DMS53 treated with DMSO at 0.1 percent for 48 hours (cell line): ENCODE measurements around the gene AGA.
A peak's percentile ranks its signal among the peaks of the same experiment; 100 is the strongest.

ENCODE experiments used
- DNase-seq: peaks from one replicate; lab custom pipeline; 2025; ENCODE audit not compliant: unreplicated experiment; lab: John Stamatoyannopoulos, UW

The AGA gene

DNA sequence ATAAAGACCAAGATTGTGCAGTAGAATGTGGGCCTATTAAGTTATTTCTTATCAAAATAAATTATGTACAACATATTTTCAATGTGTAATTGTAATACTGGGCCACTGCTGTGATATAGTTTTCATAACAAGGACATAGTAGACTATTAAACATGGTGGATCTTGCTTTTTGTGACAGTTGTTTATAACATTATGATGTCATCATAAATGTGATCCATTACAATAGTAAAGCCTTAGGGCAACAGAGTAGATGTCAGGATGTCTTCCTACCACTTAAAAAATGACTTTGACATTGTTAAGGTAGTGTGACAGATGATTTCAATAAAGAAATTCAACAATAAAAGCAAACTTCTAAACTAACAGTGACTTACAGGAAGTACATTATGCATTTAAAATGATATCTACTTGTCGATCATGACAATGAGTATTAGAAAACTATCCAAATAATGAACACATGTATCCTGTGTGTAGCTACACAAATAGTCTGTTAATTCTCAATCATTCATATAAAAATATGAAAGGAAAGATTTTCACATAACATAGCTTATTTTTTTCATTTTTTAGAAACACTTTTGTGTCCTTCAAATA lies 5.3 kb upstream of the AGA start:
- no peak for DNase-seq

GRCh38 chr4:177446586-177446985 lies 4.3 kb upstream of the AGA start:
- no peak for DNase-seq

GRCh38 chr4:177444911-177445736 lies 2.9 kb upstream of the AGA start:
- no peak for DNase-seq

DNA sequence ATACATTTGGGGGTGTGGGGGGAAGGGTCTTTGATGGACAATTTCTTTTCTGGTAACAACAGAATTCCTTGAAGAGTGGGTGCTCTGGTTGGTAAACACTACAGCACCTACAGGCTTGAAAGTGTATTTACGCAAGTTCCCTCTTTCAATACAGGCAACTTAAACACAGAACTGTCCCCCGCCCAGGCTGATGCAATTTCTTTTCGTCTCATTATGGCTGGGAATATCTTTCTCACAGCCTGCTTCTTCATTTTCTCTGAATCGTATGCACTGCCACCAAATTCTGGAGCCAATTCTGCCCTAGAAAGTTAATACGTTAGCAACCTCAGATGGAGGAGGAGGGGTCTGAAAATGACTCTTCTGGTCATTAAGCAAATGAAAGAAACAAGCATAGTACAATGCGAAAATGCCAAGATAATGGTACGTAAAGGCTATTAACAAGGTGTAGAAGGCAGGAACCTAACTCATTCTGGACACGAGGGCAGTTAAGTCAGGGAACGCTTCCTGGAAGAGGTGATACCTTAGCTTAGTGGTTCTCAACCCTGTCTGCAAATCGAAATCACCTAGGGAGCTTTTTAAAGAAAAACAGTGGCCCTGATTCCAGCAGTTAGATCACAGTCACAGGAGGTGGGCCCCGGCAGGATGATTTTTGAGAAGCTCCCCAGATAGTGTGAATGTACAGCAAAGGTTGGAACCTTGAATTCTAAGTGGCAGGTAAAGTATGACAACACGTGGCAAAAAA lies 1.0 kb downstream of the AGA start:
- no peak for DNase-seq

- DNase-seq: no peak
Measured at GRCh38 chr4:177436456-177436855, 5.8 kb downstream of the AGA start.

- DNase-seq: no peak
Measured at GRCh38 chr4:177434667-177435066, 7.6 kb downstream of the AGA start.

DNA sequence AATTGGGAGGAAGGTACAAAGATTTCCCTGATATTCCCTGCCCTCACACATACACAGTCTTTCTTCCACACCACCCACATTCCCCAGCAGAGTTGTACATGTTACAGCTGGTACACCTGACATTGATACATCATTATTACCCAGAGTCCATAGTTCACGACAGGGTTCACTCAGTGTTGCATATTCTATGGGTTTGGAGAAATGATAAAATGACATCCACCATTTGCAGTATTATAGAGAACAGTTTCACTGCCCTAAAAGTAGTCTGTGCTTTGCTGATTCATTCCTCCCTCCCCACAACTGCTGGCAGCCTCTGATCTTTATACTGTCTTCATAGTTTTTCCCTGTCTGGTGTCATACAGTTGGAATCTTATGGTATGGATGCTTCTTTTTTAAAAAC lies 15.0 kb downstream of the AGA start:
- no peak for DNase-seq

- no peak for DNase-seq
Measured at GRCh38 chr4:177419434-177419833, 22.8 kb downstream of the AGA start.

DNA sequence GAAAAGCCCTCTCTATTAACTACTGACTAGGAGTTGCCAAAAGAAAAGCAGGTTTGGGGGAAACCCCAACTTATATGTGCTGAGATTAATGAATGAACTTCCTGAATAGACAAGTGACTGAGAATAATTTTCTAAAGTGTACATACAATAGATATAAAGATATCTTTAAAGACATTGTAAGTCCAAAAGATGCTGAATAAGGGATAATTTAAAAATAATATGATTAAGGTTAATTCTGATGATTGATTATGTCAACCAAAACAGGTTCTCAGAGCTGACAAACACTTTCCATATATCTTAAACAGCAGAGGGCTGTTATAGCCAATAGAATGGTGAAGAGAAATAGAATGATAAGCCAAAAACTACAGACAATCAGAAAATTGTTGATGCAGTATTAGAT lies 28.6 kb downstream of the AGA start:
- DNase-seq: no peak

GRCh38 chr4:177413076-177413475 lies 29.2 kb downstream of the AGA start:
- DNase-seq: no peak

DNA sequence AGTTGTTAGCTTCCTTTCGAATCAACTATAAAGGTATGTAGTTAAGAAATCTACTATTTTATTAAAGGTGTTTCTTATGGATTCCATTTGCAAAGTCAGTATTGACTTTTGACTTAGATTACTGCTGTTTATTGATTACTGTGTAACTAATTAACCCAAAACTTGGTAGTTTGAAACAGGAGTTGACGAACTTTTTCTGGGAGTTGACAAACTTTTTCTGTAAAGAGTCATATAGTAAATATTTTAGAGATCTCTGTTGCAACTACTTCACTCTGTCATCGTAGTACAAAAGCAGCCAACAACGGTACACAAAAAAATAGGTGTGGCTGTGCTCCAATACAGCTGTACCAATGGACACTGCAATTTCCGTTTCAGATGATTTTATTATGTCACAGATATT lies 30.2 kb downstream of the AGA start:
- DNase-seq: no peak

DNA sequence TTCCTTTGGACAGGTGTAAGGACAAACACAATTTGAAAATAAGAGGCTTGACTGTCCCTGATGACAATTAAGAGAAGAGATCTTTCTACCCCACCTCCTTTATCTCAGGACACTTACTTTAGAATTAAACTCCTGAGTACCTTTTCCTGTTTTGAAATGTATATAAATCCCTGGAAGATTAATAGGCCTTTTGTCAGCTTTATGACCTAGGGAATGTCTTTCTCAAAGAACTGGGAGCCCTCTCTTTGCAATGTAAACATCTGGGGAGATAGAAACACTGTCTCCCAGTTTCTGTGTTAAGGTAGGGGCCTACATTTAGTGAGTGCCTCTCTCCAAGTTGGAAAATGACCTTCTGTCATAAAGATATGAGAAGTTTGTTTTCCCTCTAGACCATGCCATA lies 31.7 kb downstream of the AGA start:
- peak; percentile 7 for DNase-seq

DNA sequence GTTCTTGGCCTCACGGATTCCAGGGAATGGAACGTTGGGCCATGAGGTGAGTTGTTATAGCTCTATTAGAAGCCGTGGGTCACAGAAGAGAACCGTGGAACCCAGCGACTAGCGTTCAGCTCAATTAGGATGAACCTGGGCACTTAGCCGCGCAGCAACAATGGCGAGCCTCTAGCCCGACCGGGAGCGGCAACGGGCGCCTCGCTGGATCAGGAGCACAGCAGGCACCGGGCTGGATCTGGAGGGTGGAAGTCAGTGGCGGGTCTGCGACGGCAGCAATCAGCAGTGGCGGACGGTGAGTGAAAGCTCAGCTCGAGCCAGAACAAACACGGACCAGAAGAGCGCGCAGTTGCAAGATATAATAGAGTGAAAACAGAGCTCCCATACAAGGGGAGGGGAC lies 34.2 kb downstream of the AGA start:
- DNase-seq: no peak

DNA sequence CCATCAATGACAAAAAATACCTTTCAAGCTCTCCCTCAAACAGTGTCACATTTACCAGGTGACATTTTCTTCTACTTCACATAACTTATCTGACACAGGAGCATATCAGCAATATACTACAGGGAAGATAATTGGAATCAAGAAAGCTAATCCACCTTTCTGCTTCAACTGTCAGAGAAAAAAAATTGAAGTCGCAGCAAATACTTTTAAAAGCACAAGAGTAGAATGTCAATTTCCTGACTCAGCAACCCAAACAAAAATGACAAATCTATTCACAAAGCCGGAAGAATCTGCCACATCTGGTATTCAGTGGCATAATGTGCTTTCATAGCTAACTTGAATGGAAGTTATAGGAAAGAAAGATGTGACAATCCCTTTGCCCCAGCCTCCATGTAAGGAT lies 36.7 kb downstream of the AGA start:
- no peak for DNase-seq

GRCh38 chr4:177404986-177405385 lies 37.3 kb downstream of the AGA start:
- DNase-seq: no peak

DNA sequence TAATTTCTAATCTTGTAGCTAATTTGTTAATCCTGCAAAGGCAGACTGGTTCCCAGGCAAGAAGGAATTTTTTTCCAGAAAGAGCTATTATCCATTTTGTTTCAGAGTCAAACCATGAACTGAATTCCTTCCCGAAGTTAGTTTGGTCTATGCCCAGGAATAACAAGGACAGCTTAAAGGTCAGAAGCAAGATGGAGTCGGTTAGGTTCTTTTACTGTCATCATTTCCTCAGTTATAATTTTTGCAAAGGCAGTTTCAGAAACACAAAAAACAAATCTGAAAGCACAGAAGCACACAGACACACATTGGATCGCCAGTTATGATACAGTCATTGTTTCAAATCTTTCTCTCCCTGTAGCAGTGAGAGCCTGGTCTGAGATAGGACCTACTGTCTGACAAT lies 37.9 kb downstream of the AGA start:
- no peak for DNase-seq

GRCh38 chr4:177403746-177404145 lies 38.5 kb downstream of the AGA start:
- DNase-seq: no peak

DNA sequence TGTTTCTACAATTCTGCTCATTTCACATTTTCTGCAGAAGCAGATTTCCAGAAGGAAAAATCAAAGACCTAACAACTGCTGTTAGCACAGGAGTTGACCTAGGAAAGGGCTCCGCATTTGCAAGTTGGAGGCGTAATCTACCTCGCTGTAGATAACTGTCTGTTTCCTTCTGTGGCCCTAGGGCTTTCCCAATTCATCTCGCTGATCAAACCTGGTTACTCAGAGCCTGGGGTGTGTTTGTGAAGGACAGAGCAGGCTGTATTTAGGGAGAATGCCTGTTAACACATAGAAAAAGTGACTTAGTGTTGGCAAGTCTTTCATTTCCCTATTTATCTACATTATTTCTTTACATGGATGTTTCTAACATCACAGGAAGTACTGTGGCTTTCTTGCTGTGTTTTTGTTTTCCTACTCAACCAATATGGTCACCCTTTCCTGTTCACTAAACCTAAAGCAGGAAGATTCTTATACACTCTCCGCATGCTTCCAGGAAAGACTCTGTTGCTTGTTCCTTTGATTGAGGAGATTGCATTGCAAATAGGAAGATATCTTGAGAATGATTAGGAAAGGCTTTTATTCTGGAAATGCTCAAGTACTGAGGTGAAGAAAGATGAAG lies 40.5 kb downstream of the AGA start:
- DNase-seq: no peak

- DNase-seq: no peak
Measured at GRCh38 chr4:177400030-177400429, 42.2 kb downstream of the AGA start.

DNA sequence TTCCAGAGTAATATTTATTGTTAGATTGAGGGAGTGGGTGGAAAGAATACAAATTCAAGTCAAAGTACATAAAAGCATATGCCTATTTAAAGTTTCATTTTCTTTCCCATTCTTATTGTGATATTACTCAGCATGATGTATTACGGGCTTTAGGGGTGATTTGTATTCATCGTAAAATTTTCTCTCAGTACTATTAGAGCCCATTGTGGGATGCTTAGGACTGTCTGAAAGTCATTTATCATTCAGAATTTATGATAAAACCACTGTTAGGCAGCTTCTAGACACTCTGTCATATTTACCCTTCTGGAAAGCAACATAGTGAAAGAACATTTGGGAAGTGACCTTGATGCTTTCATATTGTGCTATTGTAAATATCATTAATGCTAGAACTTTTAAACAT lies 45.9 kb downstream of the AGA start:
- no peak for DNase-seq

- no peak for DNase-seq
Measured at GRCh38 chr4:177393236-177393635, 49.0 kb downstream of the AGA start.

- no peak for DNase-seq
Measured at GRCh38 chr4:177391953-177392352, 50.3 kb downstream of the AGA start.
